SK-N-MC (cell line): ENCODE results near the gene PEAK1.

ENCODE experiments used
- EZH2 ChIP-seq: fragments of 200-600 bp; sonication (generic); IDR thresholded peaks from one replicate; pipeline ENCODE4 v1.6.1; 2017; ENCODE audit warnings: antibody characterized with exemption
- POLR2AphosphoS5 ChIP-seq: IDR thresholded peaks from 2 replicates; pipeline ENCODE4 v1.6.1; 2012; ENCODE audit warnings: mild to moderate bottlenecking, low read depth, low read length, borderline replicate concordance

DNA sequence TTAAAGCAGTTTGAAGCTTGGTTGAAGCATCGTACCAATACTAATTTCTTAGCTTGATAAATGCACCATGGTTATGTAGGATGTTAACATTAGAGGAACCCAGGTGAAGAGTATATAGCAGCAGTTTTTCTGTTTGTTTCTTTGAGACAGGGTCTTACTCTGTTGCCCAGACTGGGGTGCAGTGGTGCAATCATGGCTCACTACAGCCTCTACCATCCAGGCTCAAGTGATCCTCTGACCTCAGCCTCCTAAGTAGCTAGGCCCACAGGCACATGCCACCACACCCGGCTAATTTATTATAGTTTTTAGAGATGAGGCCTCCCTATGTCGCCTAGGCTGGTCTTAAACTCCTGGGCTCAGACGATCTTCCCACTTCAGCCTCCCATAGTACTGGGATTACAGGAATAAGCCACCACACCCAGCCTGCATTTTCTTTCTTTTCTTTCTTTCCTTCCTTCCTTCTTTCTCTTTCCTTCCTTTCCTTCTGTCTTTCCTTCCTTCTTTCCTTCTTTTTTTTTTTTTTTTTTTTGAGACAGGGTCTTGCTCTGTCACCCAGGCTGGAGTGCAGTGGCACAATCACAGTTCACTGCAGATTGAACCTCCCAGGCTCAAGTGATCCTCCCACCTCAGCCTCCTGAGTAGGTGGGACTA, 6.1 kb downstream of the PEAK1 start:
- TF ChIP-seq EZH2 (no peak), POLR2AphosphoS5 (no peak)
